Measurements from ENCODE around the gene MCF2L. TPM values are rescaled to one million over a fixed set of nuclear protein-coding genes. Genes with fewer than 3 reads are reported as not detected.

The MCF2L gene
- total RNA-seq, 1 experiment from 2014 or later: 5.9 TPM

DNA sequence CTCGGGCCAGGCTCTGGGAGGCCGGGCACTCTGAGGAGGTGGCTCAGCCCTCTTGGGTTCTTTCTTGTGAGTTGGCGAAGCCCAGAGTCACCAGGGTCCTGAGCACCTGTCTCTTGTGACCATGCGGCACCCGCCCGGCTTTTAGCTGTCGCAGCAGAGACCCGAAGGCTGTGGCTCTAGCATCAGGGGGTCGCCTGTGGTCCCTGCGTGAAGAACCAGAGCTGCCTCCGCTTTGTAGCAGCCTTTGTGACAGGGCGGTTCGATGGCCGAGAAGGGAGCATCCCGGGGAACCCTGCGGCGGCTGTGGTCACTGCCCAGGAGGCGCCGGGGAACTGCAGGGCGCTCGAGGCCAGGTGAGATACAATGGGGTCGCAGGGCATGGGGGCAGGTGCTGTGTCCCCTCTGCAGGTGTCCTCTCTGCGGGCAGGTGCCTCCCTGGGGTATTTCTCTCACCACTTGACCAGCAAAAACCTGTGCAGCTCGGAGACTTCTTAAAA, 10.4 kb downstream of the MCF2L start:
- no peak overlapping the region for H3K9ac ChIP-seq (ENCODE audit: low read length)
- H3K79me2 ChIP-seq (ENCODE audit: low read length): no peaks in the 10 kb centered on the region
- H4K20me1 ChIP-seq (ENCODE audit: low read length): no peaks in the 10 kb centered on the region
- H3K27ac ChIP-seq (ENCODE audit: low read length): no peak overlapping the region
- H3K4me2 ChIP-seq (ENCODE audit: low read length): no peak overlapping the region
- no peaks in the 10 kb centered on the region for H3K27me3 ChIP-seq (ENCODE audit: low read length)
- H2AFZ ChIP-seq (ENCODE audit: low read length): no peak overlapping the region
- BruUV-seq (replicated peaks): no TSS peak
- TF ChIP-seq, protein P1, sequence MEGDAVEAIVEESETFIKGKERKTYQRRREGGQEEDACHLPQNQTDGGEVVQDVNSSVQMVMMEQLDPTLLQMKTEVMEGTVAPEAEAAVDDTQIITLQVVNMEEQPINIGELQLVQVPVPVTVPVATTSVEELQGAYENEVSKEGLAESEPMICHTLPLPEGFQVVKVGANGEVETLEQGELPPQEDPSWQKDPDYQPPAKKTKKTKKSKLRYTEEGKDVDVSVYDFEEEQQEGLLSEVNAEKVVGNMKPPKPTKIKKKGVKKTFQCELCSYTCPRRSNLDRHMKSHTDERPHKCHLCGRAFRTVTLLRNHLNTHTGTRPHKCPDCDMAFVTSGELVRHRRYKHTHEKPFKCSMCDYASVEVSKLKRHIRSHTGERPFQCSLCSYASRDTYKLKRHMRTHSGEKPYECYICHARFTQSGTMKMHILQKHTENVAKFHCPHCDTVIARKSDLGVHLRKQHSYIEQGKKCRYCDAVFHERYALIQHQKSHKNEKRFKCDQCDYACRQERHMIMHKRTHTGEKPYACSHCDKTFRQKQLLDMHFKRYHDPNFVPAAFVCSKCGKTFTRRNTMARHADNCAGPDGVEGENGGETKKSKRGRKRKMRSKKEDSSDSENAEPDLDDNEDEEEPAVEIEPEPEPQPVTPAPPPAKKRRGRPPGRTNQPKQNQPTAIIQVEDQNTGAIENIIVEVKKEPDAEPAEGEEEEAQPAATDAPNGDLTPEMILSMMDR (conservative IDR thresholded peaks at IDR 0.05; ENCODE audit: low read depth, low read length): no peak
- TF ChIP-seq EZH2 (IDR thresholded peaks at IDR 0.05; ENCODE audit: low read length, unreplicated experiment): no peak
- no peak for TF ChIP-seq EZH2phosphoT487 (IDR thresholded peaks at IDR 0.05; ENCODE audit: borderline replicate concordance, low read length)
- no peaks in the 10 kb centered on the region for H3K9me2 ChIP-seq (replicated peaks; ENCODE audit: low read length)
- intact Hi-C loops (cut with micrococcal nuclease): no loop called here
- H3K4me1 ChIP-seq (ENCODE audit: insufficient read depth, low read length): no peaks in the 10 kb centered on the region
- no peak for ATAC-seq
- H3K9me3 ChIP-seq (ENCODE audit: low read length): no peaks in the 10 kb centered on the region
- CTCF ChIA-PET: no interaction called here
- H3K4me3 ChIP-seq (ENCODE audit: low read length): no peak overlapping the region
- POLR2A ChIA-PET (ENCODE audit: unreplicated experiment): no interaction called here
- no peak for DNase-seq
- H3F3A ChIP-seq (ENCODE audit: low read length, unreplicated experiment): no peaks in the 10 kb centered on the region
- no peaks in the 10 kb centered on the region for H3K36me3 ChIP-seq (ENCODE audit: low read depth, low read length)

DNA sequence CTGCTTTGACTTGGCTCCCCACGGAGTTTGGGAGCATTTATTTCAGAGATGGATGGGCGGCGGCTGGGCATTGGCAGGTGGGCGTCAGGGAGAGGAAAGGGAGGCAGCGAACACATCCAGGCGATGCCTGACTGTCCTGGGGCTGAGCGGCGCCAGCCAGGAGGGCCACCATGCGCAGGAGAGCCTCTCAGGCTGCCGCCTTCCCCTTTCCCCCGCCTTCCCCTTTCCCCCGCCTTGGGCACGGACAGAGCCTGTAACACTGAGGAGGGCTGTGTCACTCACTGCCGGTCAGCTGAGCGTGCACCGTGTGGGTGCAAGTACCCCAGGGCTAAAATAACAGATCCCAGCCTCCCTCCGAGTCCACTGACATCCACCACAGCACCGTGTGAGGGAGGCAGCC, 11.4 kb downstream of the MCF2L start:
- Histone ChIP-seq H3F3A (ENCODE audit: low read length, unreplicated experiment) (no peaks in the 10 kb centered on the region), H3K9me2 (replicated peaks; ENCODE audit: low read length) (no peaks in the 10 kb centered on the region), H3K4me1 (ENCODE audit: insufficient read depth, low read length) (no peaks in the 10 kb centered on the region), H3K9me3 (ENCODE audit: low read length) (no peaks in the 10 kb centered on the region), H3K4me2 (ENCODE audit: low read length) (no peak overlapping the region), H3K27me3 (ENCODE audit: low read length) (no peaks in the 10 kb centered on the region), H4K20me1 (ENCODE audit: low read length) (no peaks in the 10 kb centered on the region), H3K79me2 (ENCODE audit: low read length) (no peaks in the 10 kb centered on the region), H3K4me3 (ENCODE audit: low read length) (no peak overlapping the region), H3K27ac (ENCODE audit: low read length) (no peak overlapping the region), H3K36me3 (ENCODE audit: low read depth, low read length) (no peaks in the 10 kb centered on the region), H3K9ac (ENCODE audit: low read length) (no peak overlapping the region), H2AFZ (ENCODE audit: low read length) (no peak overlapping the region)
- ChIA-PET CTCF (no interaction called here), POLR2A (ENCODE audit: unreplicated experiment) (no interaction called here)
- intact Hi-C loops (cut with micrococcal nuclease): no loop called here
- DNase-seq (no peak), ATAC-seq (no peak)
- TF ChIP-seq, protein P1 (conservative IDR thresholded peaks at IDR 0.05; ENCODE audit: low read depth, low read length): no peak
- TF ChIP-seq EZH2phosphoT487 (IDR thresholded peaks at IDR 0.05; ENCODE audit: borderline replicate concordance, low read length) (no peak), EZH2 (IDR thresholded peaks at IDR 0.05; ENCODE audit: low read length, unreplicated experiment) (no peak)
- no TSS peak for BruUV-seq (replicated peaks)

DNA sequence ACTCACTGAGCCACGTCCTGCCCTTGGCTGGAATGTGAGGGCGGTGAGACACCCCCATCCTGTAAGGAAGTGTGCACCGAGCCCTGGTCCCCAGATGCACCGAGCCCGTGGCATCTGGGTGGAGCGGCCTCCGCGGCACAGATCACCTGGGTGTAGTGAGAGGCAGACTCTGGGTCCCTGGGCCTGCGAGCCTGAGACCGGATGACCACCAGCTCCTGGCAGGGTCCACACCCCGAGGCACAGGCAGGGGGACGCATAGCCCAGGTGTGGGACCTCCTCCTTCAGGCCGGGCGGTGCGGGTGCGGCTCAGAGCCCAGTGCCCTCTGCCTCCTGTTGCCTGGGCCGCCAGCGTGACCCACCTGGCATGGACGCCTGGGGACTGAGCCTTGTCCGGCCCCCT, 12.4 kb downstream of the MCF2L start:
- ChIA-PET CTCF (no interaction called here), POLR2A (ENCODE audit: unreplicated experiment) (no interaction called here)
- ATAC-seq (no peak), DNase-seq (no peak)
- Histone ChIP-seq H3K4me1 (ENCODE audit: insufficient read depth, low read length) (no peaks in the 10 kb centered on the region), H3K36me3 (ENCODE audit: low read depth, low read length) (no peaks in the 10 kb centered on the region), H3K4me2 (ENCODE audit: low read length) (no peak overlapping the region), H3K9ac (ENCODE audit: low read length) (no peak overlapping the region), H2AFZ (ENCODE audit: low read length) (no peak overlapping the region), H3K27me3 (ENCODE audit: low read length) (no peaks in the 10 kb centered on the region), H3F3A (ENCODE audit: low read length, unreplicated experiment) (no peaks in the 10 kb centered on the region), H3K27ac (ENCODE audit: low read length) (no peak overlapping the region), H3K4me3 (ENCODE audit: low read length) (no peak overlapping the region), H3K9me2 (replicated peaks; ENCODE audit: low read length) (no peaks in the 10 kb centered on the region), H3K9me3 (ENCODE audit: low read length) (no peaks in the 10 kb centered on the region), H4K20me1 (ENCODE audit: low read length) (no peaks in the 10 kb centered on the region), H3K79me2 (ENCODE audit: low read length) (no peaks in the 10 kb centered on the region)
- BruUV-seq (replicated peaks): no TSS peak
- TF ChIP-seq EZH2 (IDR thresholded peaks at IDR 0.05; ENCODE audit: low read length, unreplicated experiment) (no peak), EZH2phosphoT487 (IDR thresholded peaks at IDR 0.05; ENCODE audit: borderline replicate concordance, low read length) (no peak)
- TF ChIP-seq, protein P1 (conservative IDR thresholded peaks at IDR 0.05; ENCODE audit: low read depth, low read length): no peak
- intact Hi-C loops (cut with micrococcal nuclease): no loop called here
